GM23338 (cell line): ENCODE results near the gene PAX2. TPM values are rescaled to one million over a fixed set of nuclear protein-coding genes. Genes with fewer than 3 reads are reported as not detected.

Source experiments
- ATAC-seq: fragments of 200-7000 bp; cut with Tn5 transposase; 3 replicates; pipeline ENCODE4 v1.9.1; 2020
- DNase-seq: peaks from one replicate; pipeline ENCODE4 v3.0.0-alpha.2; 2015; ENCODE audit warnings: low spot score
- H2AFZ ChIP-seq: fragments of 200-600 bp; sonication (generic); 2 replicates; pipeline ENCODE4 v1.8.0; 2016; ENCODE audit warnings: antibody characterized with exemption, mild to moderate bottlenecking, moderate library complexity
- H3F3A ChIP-seq: fragments of 200-600 bp; sonication (generic); replicated peaks from 2 replicates; pipeline ENCODE4 v1.8.0; 2017; ENCODE audit warnings: antibody characterized with exemption, mixed run types, low read depth
- H3K27ac ChIP-seq: fragments of 200-600 bp; sonication (generic); 2 replicates; pipeline ENCODE4 v1.6.1; 2016; ENCODE audit warnings: low read depth
- H3K27me3 ChIP-seq: fragments of 200-600 bp; sonication (generic); 2 replicates; pipeline ENCODE4 v1.8.0; 2016; ENCODE audit warnings: mild to moderate bottlenecking, mixed run types, moderate library complexity; ENCODE audit not compliant: insufficient read depth
- H3K36me3 ChIP-seq: fragments of 200-600 bp; sonication (generic); 2 replicates; pipeline ENCODE4 v1.8.0; 2016; ENCODE audit warnings: mild to moderate bottlenecking; ENCODE audit not compliant: insufficient read depth
- H3K4me1 ChIP-seq: fragments of 200-600 bp; sonication (generic); 2 replicates; pipeline ENCODE4 v1.8.0; 2016; ENCODE audit warnings: mild to moderate bottlenecking, moderate library complexity; ENCODE audit not compliant: insufficient read depth
- H3K4me2 ChIP-seq: fragments of 200-600 bp; sonication (generic); 2 replicates; pipeline ENCODE4 v1.7.1; 2017; ENCODE audit warnings: mixed run types
- H3K4me3 ChIP-seq: fragments of 200-600 bp; sonication (generic); 2 replicates; pipeline ENCODE4 v1.6.1; 2016; ENCODE audit warnings: mixed run types
- H3K79me2 ChIP-seq: fragments of 200-600 bp; sonication (generic); replicated peaks from 2 replicates; pipeline ENCODE4 v1.8.0; 2017; ENCODE audit warnings: mild to moderate bottlenecking; ENCODE audit not compliant: insufficient read depth
- H3K9me2 ChIP-seq: fragments of 200-600 bp; sonication (generic); 2 replicates; pipeline ENCODE4 v1.8.0; 2017; ENCODE audit not compliant: insufficient read depth
- H4K20me1 ChIP-seq: fragments of 200-600 bp; sonication (generic); replicated peaks from 2 replicates; pipeline ENCODE4 v1.8.0; 2017; ENCODE audit warnings: mild to moderate bottlenecking; ENCODE audit not compliant: insufficient read depth
- H3K27ac Mint-ChIP-seq: 2 replicates; pipeline ENCODE4 v1.8.0; 2020; ENCODE audit warnings: inconsistent platforms, mild to moderate bottlenecking, moderate library complexity, mixed read lengths
- H3K27me3 Mint-ChIP-seq: 3 replicates; pipeline ENCODE4 v1.8.0; 2022; ENCODE audit warnings: low read depth, mild to moderate bottlenecking, moderate library complexity, mixed read lengths, inconsistent platforms; ENCODE audit not compliant: insufficient read depth, poor library complexity
- H3K36me3 Mint-ChIP-seq: 3 replicates; pipeline ENCODE4 v1.8.0; 2021; ENCODE audit warnings: low read depth, mild to moderate bottlenecking, inconsistent platforms, moderate library complexity, mixed read lengths
- H3K4me1 Mint-ChIP-seq: 3 replicates; pipeline ENCODE4 v1.8.0; 2020; ENCODE audit warnings: mild to moderate bottlenecking, inconsistent platforms, mixed read lengths
- H3K4me3 Mint-ChIP-seq: 3 replicates; pipeline ENCODE4 v1.8.0; 2021; ENCODE audit warnings: moderate library complexity, mild to moderate bottlenecking, inconsistent platforms, mixed read lengths
- H3K9me3 Mint-ChIP-seq: 3 replicates; pipeline ENCODE4 v1.8.0; 2020; ENCODE audit warnings: moderate library complexity, mild to moderate bottlenecking, inconsistent platforms, mixed read lengths
- CREB1 ChIP-seq: fragments of 250-450 bp; sonication (Bioruptor Pico); IDR thresholded peaks from 2 replicates; pipeline ENCODE4 v1.5.0; 2020; ENCODE audit warnings: low read depth, mild to moderate bottlenecking, moderate library complexity
- EZH2 ChIP-seq: fragments of 200-600 bp; sonication (generic); IDR thresholded peaks from one replicate; pipeline ENCODE4 v1.8.0; 2017; ENCODE audit warnings: antibody characterized with exemption, mild to moderate bottlenecking, low read depth; ENCODE audit not compliant: unreplicated experiment
- EZH2phosphoT487 ChIP-seq: fragments of 200-600 bp; sonication (generic); IDR thresholded peaks from one replicate; pipeline ENCODE4 v1.8.1; 2018; ENCODE audit warnings: antibody characterized with exemption; ENCODE audit not compliant: unreplicated experiment
- JUNB ChIP-seq: IDR thresholded peaks from one replicate; pipeline ENCODE4 v1.6.1; 2016; ENCODE audit warnings: antibody characterized with exemption; ENCODE audit not compliant: unreplicated experiment
- NANOG ChIP-seq: IDR thresholded peaks from 2 replicates; pipeline ENCODE4 v1.6.1; 2016; ENCODE audit warnings: antibody characterized with exemption, borderline replicate concordance
- POLR2AphosphoS5 ChIP-seq: IDR thresholded peaks from 2 replicates; pipeline ENCODE4 v1.6.1; 2016; ENCODE audit warnings: antibody characterized with exemption, low read depth
- REST ChIP-seq: IDR thresholded peaks from one replicate; pipeline ENCODE4 v1.6.1; 2018; ENCODE audit warnings: antibody characterized with exemption; ENCODE audit not compliant: unreplicated experiment
- ZNF114 ChIP-seq: fragments of 250-450 bp; sonication (Bioruptor Pico); IDR thresholded peaks from 2 replicates; pipeline ENCODE4 v1.5.0; 2020; ENCODE audit warnings: mild to moderate bottlenecking, moderate library complexity
- ZNF331 ChIP-seq: fragments of 250-450 bp; sonication (Bioruptor Pico); IDR thresholded peaks from 2 replicates; pipeline ENCODE4 v1.5.0; 2020; ENCODE audit warnings: low read depth, mild to moderate bottlenecking, moderate library complexity
- ZNF462 ChIP-seq: fragments of 250-450 bp; sonication (Bioruptor Pico); IDR thresholded peaks from 2 replicates; pipeline ENCODE4 v1.5.0; 2020; ENCODE audit warnings: mild to moderate bottlenecking, moderate library complexity
- polyA plus RNA-seq: library from polyadenylated mRNA; unstranded; fragments of >200 nt; fragmentation: Nextera tagmentation; extraction: Ambion mirVana; gene quantifications from 2 replicates; pipeline ENCODE4 v1.2.1, GENCODE V29; 2016
- total RNA-seq: library from RNA; depleted of rRNA; stranded (reverse); fragments of >200 nt; shearing (Covaris generic); gene quantifications from 2 replicates; pipeline ENCODE4 v1.2.3, GENCODE V29; 2014
- TF ChIP-seq, protein P1 (sequence below): IDR thresholded peaks from 2 replicates; pipeline ENCODE4 v1.6.1; 2016; ENCODE audit warnings: antibody characterized with exemption
- TF ChIP-seq, protein P2 (sequence below), 2 experiments: fragments of 200-600 bp in 1 of 2; sonication (generic) in 1 of 2; conservative IDR thresholded peaks; 2 replicates each; pipeline versions ENCODE4 v1.5.1 to v1.6.1; 2016 to 2017; ENCODE audit warnings: antibody characterized with exemption in 2 of 2, low read depth in 2 of 2, mild to moderate bottlenecking in 2 of 2, moderate library complexity in 1 of 2

The PAX2 gene
- total and polyA plus RNA-seq, 2 experiments from 2014 or later = not detected

DNA sequence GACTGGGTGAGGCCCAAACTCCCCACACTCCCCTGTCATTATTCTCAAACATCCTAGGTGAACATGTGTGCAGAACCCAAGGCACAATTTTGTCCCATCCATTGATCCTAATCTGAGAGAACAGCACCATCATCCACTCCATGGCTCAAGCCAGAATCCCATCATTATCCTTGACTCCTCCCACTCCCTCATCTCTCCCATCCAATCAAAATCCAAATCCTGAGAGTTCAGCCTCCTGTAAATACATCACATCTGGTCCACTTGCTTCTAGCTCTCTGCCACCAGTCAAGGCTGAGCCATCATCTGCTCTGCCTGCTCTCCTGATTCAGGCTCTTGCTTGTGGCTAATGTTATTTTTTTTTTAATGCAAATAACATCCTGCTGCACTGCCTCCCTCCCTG, 91.5 kb downstream of the PAX2 start (continued):
- TF ChIP-seq REST (no peak), EZH2 (no peak), EZH2phosphoT487 (no peak), ZNF114 (no peak), JUNB (no peak), ZNF331 (CRISPR knock-in tag) (no peak), NANOG (no peak), CREB1 (CRISPR knock-in tag) (no peak), POLR2AphosphoS5 (no peak)
- TF ChIP-seq, protein P1, sequence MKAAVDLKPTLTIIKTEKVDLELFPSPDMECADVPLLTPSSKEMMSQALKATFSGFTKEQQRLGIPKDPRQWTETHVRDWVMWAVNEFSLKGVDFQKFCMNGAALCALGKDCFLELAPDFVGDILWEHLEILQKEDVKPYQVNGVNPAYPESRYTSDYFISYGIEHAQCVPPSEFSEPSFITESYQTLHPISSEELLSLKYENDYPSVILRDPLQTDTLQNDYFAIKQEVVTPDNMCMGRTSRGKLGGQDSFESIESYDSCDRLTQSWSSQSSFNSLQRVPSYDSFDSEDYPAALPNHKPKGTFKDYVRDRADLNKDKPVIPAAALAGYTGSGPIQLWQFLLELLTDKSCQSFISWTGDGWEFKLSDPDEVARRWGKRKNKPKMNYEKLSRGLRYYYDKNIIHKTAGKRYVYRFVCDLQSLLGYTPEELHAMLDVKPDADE = no peak
- TF ChIP-seq, protein P2, sequence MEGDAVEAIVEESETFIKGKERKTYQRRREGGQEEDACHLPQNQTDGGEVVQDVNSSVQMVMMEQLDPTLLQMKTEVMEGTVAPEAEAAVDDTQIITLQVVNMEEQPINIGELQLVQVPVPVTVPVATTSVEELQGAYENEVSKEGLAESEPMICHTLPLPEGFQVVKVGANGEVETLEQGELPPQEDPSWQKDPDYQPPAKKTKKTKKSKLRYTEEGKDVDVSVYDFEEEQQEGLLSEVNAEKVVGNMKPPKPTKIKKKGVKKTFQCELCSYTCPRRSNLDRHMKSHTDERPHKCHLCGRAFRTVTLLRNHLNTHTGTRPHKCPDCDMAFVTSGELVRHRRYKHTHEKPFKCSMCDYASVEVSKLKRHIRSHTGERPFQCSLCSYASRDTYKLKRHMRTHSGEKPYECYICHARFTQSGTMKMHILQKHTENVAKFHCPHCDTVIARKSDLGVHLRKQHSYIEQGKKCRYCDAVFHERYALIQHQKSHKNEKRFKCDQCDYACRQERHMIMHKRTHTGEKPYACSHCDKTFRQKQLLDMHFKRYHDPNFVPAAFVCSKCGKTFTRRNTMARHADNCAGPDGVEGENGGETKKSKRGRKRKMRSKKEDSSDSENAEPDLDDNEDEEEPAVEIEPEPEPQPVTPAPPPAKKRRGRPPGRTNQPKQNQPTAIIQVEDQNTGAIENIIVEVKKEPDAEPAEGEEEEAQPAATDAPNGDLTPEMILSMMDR (conservative IDR thresholded peaks at IDR 0.05; ENCODE audit: low read depth in 2 of 2) = no peak

- H3K4me3 ChIP-seq = no peak overlapping the region
- no peaks in the 10 kb centered on the region for H3K79me2 ChIP-seq
- no peaks in the 10 kb centered on the region for H4K20me1 ChIP-seq
- H3K36me3 Mint-ChIP-seq = no peaks in the 10 kb centered on the region
- H3K4me1 ChIP-seq = no peaks in the 10 kb centered on the region
- no peaks in the 10 kb centered on the region for H3K9me3 Mint-ChIP-seq
- TF ChIP-seq ZNF462 (CRISPR knock-in tag) = no peak
- no peak for TF ChIP-seq NANOG
- TF ChIP-seq POLR2AphosphoS5 = no peak
- TF ChIP-seq ZNF114 = no peak
- TF ChIP-seq, protein P1 = no peak
- H3F3A ChIP-seq = no peaks in the 10 kb centered on the region
- no peaks in the 10 kb centered on the region for H3K9me2 ChIP-seq
- DNase-seq (no peak), ATAC-seq (no peak)
- no peak overlapping the region for H3K27ac ChIP-seq
- H3K27ac Mint-ChIP-seq = no peak overlapping the region
- no peaks in the 10 kb centered on the region for H3K4me1 Mint-ChIP-seq
- no peak overlapping the region for H2AFZ ChIP-seq
- H3K4me2 ChIP-seq = no peak overlapping the region
- no peak overlapping the region for H3K4me3 Mint-ChIP-seq
- peaks cover 42% of the 10 kb centered on the region for H3K27me3 ChIP-seq
- H3K27me3 Mint-ChIP-seq = peaks cover 19% of the 10 kb centered on the region
- no peaks in the 10 kb centered on the region for H3K36me3 ChIP-seq
Measured at GRCh38 chr10:100837300-100837699, 91.9 kb downstream of the PAX2 start.
